K562 (cell line): ENCODE measurements around the gene ACTL8. TPM values are rescaled to one million over a fixed set of nuclear protein-coding genes. Genes with fewer than 3 reads are reported as not detected.
A peak's percentile ranks its signal among the peaks of the same experiment; 100 is the strongest.

Experiments
- ATAC-seq: fragments of 200-7000 bp; cut with Tn5 transposase; 3 replicates; pipeline ENCODE4 v1.9.1; 2020; ENCODE audit warnings: moderate library complexity
- BruUV-seq: library from RNA; stranded (reverse); fragments of 400-500 nt; replicated peaks from 2 replicates; lab custom pipeline; 2021; lab: Mats Ljungman, UMichigan
- CTCF ChIA-PET: fragments of 300-600 bp; formaldehyde crosslinking; extraction: SDS; loops from one replicate; lab custom pipeline; 2021; ENCODE audit warnings: low intra/inter-chr PET ratio; lab: Yijun Ruan, JAX
- POLR2A ChIA-PET: fragments of 300-600, 350-650 bp; sonication (Branson Sonifier 250); formaldehyde crosslinking; extraction: SDS; loops from one replicate; lab custom pipeline; 2021; ENCODE audit warnings: antibody characterized with exemption, inconsistent platforms; lab: Yijun Ruan, JAX
- DNase-seq, 4 experiments: peaks; one replicate each; pipeline versions ENCODE4 v3.0.0 to v3.0.0-alpha.2; 2011 to 2018; ENCODE audit warnings: low spot score in 3 of 4, mixed read lengths in 3 of 4; ENCODE audit errors: extremely low read depth in 1 of 4
- FAIRE-seq: peaks from 2 replicates; lab custom pipeline; 2011; peaks lifted over from hg19 to GRCh38; lab: Jason Lieb, UNC
- H2AFZ ChIP-seq: 2 replicates; pipeline ENCODE4 v1.6.0; 2011; ENCODE audit warnings: low read depth, low read length, control low read depth, inconsistent platforms
- H3K27ac ChIP-seq: fragments of 200-600 bp; 3 replicates; pipeline ENCODE4 v1.8.0; 2011; ENCODE audit warnings: low read depth, mild to moderate bottlenecking, control low read depth, inconsistent platforms, low read length, moderate library complexity, mixed read lengths; ENCODE audit errors: extremely low read depth
- H3K27me3 ChIP-seq, 2 experiments: fragments of 300-600 bp in 1 of 2; 2 replicates in 1 of 2; 3 replicates in 1 of 2; pipeline versions ENCODE4 v1.6.0 to v1.8.0; 2011; ENCODE audit warnings: inconsistent platforms in 2 of 2, low read length in 2 of 2, mild to moderate bottlenecking in 1 of 2, mixed read lengths in 1 of 2, moderate library complexity in 1 of 2; ENCODE audit not compliant: control insufficient read depth in 2 of 2, insufficient read depth in 2 of 2
- H3K36me3 ChIP-seq: fragments of 300-600 bp; 3 replicates; pipeline ENCODE4 v1.8.0; 2011; ENCODE audit warnings: mild to moderate bottlenecking, low read length, inconsistent platforms; ENCODE audit not compliant: control insufficient read depth, insufficient read depth
- H3K4me1 ChIP-seq, 2 experiments: fragments of 200-600 bp in 1 of 2; replicated peaks in 1 of 2; 2 replicates in 1 of 2; 3 replicates in 1 of 2; pipeline versions ENCODE4 v1.5.1 to v1.8.0; 2011; ENCODE audit warnings: inconsistent platforms in 2 of 2, low read length in 2 of 2, mild to moderate bottlenecking in 1 of 2, mixed read lengths in 1 of 2, moderate library complexity in 1 of 2; ENCODE audit not compliant: control insufficient read depth in 2 of 2, insufficient read depth in 2 of 2
- H3K4me2 ChIP-seq: 2 replicates; pipeline ENCODE4 v1.6.1; 2011; ENCODE audit warnings: low read length, control low read depth, inconsistent platforms, mixed read lengths; ENCODE audit not compliant: insufficient read depth
- H3K4me3 ChIP-seq: fragments of 200-600 bp; sonication (generic), shearing (Covaris generic); 2 replicates; pipeline ENCODE4 v1.5.1; 2016; ENCODE audit warnings: control low read depth, inconsistent platforms
- H3K79me2 ChIP-seq: fragments of 200-600 bp; 3 replicates; pipeline ENCODE4 v1.8.0; 2011; ENCODE audit warnings: low read length, inconsistent platforms; ENCODE audit not compliant: control insufficient read depth, insufficient read depth
- H3K9ac ChIP-seq, 2 experiments: 2 replicates each; pipeline versions ENCODE4 v1.6.0 to v1.6.1; 2011; ENCODE audit warnings: low read depth in 2 of 2, low read length in 2 of 2, control low read depth in 1 of 2, inconsistent platforms in 1 of 2, mild to moderate bottlenecking in 1 of 2, mixed read lengths in 1 of 2; ENCODE audit not compliant: insufficient read depth in 1 of 2
- H3K9me1 ChIP-seq: one replicate; pipeline ENCODE4 v1.6.0; 2011; ENCODE audit warnings: inconsistent platforms, mild to moderate bottlenecking, low read length, moderate library complexity; ENCODE audit not compliant: control insufficient read depth, insufficient read depth
- H3K9me3 ChIP-seq: replicated peaks from 2 replicates; pipeline ENCODE4 v1.5.1; 2011; ENCODE audit warnings: low read depth, low read length, inconsistent platforms; ENCODE audit not compliant: control insufficient read depth, insufficient read depth
- H4K20me1 ChIP-seq: replicated peaks from 2 replicates; pipeline ENCODE4 v1.6.1; 2011; ENCODE audit warnings: low read length, inconsistent platforms, mixed read lengths; ENCODE audit not compliant: control insufficient read depth, insufficient read depth
- CEBPZ ChIP-seq: fragments of 150-350 bp; IDR thresholded peaks from 2 replicates; pipeline ENCODE4 v1.6.1; 2014; ENCODE audit warnings: low read depth, mild to moderate bottlenecking, low read length, borderline replicate concordance
- CTBP1 ChIP-seq: fragments of 450-650 bp; IDR thresholded peaks from 2 replicates; pipeline ENCODE4 v1.6.1; 2016; ENCODE audit warnings: borderline replicate concordance
- GATAD2A ChIP-seq: fragments of 450-650 bp; IDR thresholded peaks from 2 replicates; pipeline ENCODE4 v1.6.1; 2017
- IFI16 ChIP-seq: fragments of 250-450 bp; sonication (Bioruptor Pico); IDR thresholded peaks from 2 replicates; pipeline ENCODE4 v2.1.2; 2022; ENCODE audit warnings: mild to moderate bottlenecking, inconsistent platforms
- KLF10 ChIP-seq: fragments of 250-450 bp; sonication (Bioruptor Pico); IDR thresholded peaks from 2 replicates; pipeline ENCODE4 v1.6.1; 2021; ENCODE audit warnings: matching md5 sums
- MCM5 ChIP-seq: fragments of 450-650 bp; IDR thresholded peaks from 2 replicates; pipeline ENCODE4 v1.6.1; 2016; ENCODE audit warnings: low read depth
- MTA1 ChIP-seq: fragments of 450-650 bp; IDR thresholded peaks from 2 replicates; pipeline ENCODE4 v1.6.1; 2017; ENCODE audit warnings: borderline replicate concordance
- NCOR1 ChIP-seq: fragments of 450-650 bp; IDR thresholded peaks from 2 replicates; pipeline ENCODE4 v1.6.1; 2016; ENCODE audit warnings: mild to moderate bottlenecking, moderate library complexity
- NR2C1 ChIP-seq, 2 experiments: fragments of 450-650 bp; IDR thresholded peaks; 2 replicates each; pipeline ENCODE4 v1.6.1; 2017; ENCODE audit warnings: mild to moderate bottlenecking in 2 of 2, antibody characterized with exemption in 1 of 2, inconsistent platforms in 1 of 2, missing compliant biosample characterization in 1 of 2, missing genetic modification characterization in 1 of 2
- PHB2 ChIP-seq: fragments of 450-650 bp; IDR thresholded peaks from 2 replicates; pipeline ENCODE4 v1.6.1; 2017; ENCODE audit warnings: low read depth
- SAP30 ChIP-seq: fragments of 200-600 bp; sonication (generic); IDR thresholded peaks from 2 replicates; pipeline ENCODE4 v1.6.1; 2012; ENCODE audit warnings: borderline replicate concordance, low read depth, mild to moderate bottlenecking, moderate library complexity, low read length, control low read depth, inconsistent platforms; ENCODE audit not compliant: insufficient read depth, poor library complexity, severe bottlenecking
- TFAM ChIP-seq: fragments of 250-450 bp; sonication (Bioruptor Pico); conservative IDR thresholded peaks from 2 replicates; pipeline ENCODE4 v1.5.0; 2021; ENCODE audit warnings: mild to moderate bottlenecking, moderate library complexity
- ZFP36 ChIP-seq: fragments of 150-350 bp; IDR thresholded peaks from 2 replicates; pipeline ENCODE4 v1.6.1; 2018; ENCODE audit warnings: low read length, low read depth; ENCODE audit not compliant: partially characterized antibody
- ZNF134 ChIP-seq: fragments of 250-450 bp; sonication (Bioruptor Pico); conservative IDR thresholded peaks from 2 replicates; pipeline ENCODE4 v1.4.0; 2020
- ZNF239 ChIP-seq: fragments of 250-450 bp; sonication (Bioruptor Pico); IDR thresholded peaks from 2 replicates; pipeline ENCODE4 v1.4.0; 2020; ENCODE audit warnings: mild to moderate bottlenecking
- ZNF785 ChIP-seq: fragments of 250-450 bp; sonication (Bioruptor Pico); IDR thresholded peaks from 2 replicates; pipeline ENCODE4 v1.4.0; 2020; ENCODE audit warnings: mild to moderate bottlenecking
- WGBS: fragments of 100-300 bp; shearing (Covaris generic); methylation state at CpG from one replicate; pipeline ENCODE4 v1.1.6; 2016; ENCODE audit warnings: low coverage, mixed read lengths; ENCODE audit not compliant: insufficient coverage; ENCODE audit errors: missing lambda C conversion rate; 5-methylcytosine and 5-hydroxymethylcytosine counted together
- in situ Hi-C: fragments of 300-500 bp; cut with MboI; formaldehyde crosslinking; loops from 4 replicates; pipeline ENCODE4 v1.15.0; 2018; ENCODE audit warnings: inconsistent platforms, mixed read lengths
- intact Hi-C: fragments of 100-400 bp; cut with micrococcal nuclease; formaldehyde crosslinking; loops from 2 replicates; pipeline ENCODE4 v1.14.2; 2022
- polyA plus RNA-seq, 8 experiments: library from polyadenylated mRNA; depleted of rRNA in 4 of 8; stranded (reverse) in 5 of 8; unstranded in 3 of 8; fragments of >200 nt; fragmentation: Nextera tagmentation in 2 of 8; fragmentation: Illumina TruSeq in 1 of 8; extraction: Ambion mirVana in 2 of 8; extraction: Trizol in 1 of 8; gene quantifications; 2 replicates each; pipeline versions ENCODE4 v1.2.1 to v1.2.3, GENCODE V29; 2011 to 2014; ENCODE audit warnings: inconsistent platforms in 1 of 8, missing spikeins in 1 of 8
- total RNA-seq, 7 experiments: library from RNA; depleted of rRNA in 6 of 7; stranded (reverse); fragments of >200 nt in 6 of 7; fragmentation: Illumina TruSeq in 2 of 7; extraction: Trizol in 2 of 7; gene quantifications; 2 replicates each; pipeline versions ENCODE4 v1.2.1 to v1.2.3, GENCODE V29; 2011 to 2021; ENCODE audit warnings: low replicate concordance in 1 of 7

ACTL8 gene
- total and polyA plus RNA-seq, 9 of the 15 experiments (the other 6 are each of a cell fraction or from before 2014, with no cell fraction given) = 0.30 to 3.3 (median 1.6) TPM

GRCh38 chr1:17735348-17735747 is 19.8 kb upstream of the ACTL8 start:
- Histone ChIP-seq H3K9ac (no peak overlapping the region), H3K9me1 (no peaks in the 10 kb centered on the region), H3K4me3 (no peak overlapping the region), H3K79me2 (no peaks in the 10 kb centered on the region), H4K20me1 (peaks cover 3% of the 10 kb centered on the region; the same call in 1 of the 2 replicates), H3K27me3 (peaks cover 22 to 46% of the 10 kb centered on the region in 2 experiments), H3K9me3 (no peaks in the 10 kb centered on the region), H3K27ac (no peak overlapping the region), H2AFZ (no peak overlapping the region), H3K4me2 (no peak overlapping the region), H3K4me1 (no peaks in the 10 kb centered on the region), H3K36me3 (no peaks in the 10 kb centered on the region)
- ChIA-PET POLR2A (no interaction called here), CTCF (no interaction called here)
- TF ChIP-seq NCOR1 (no peak), ZFP36 (peak; percentile 88)
- DNase-seq = no peak
- no peak for FAIRE-seq
- intact Hi-C loops (no loop called here), in situ Hi-C loops (no loop called here)
- WGBS = 0% methylated on average over 2 of the region's 2 CpGs
- BruUV-seq = no TSS peak
- ATAC-seq = no peak

GRCh38 chr1:17735793-17736192 is 19.3 kb upstream of the ACTL8 start:
- no peak for FAIRE-seq
- ATAC-seq = no peak
- Histone ChIP-seq H3K36me3 (no peaks in the 10 kb centered on the region), H3K4me3 (no peak overlapping the region), H4K20me1 (peaks cover 3% of the 10 kb centered on the region; the same call in 1 of the 2 replicates), H3K4me2 (no peak overlapping the region), H3K27ac (no peak overlapping the region), H3K27me3 (peaks cover 20 to 48% of the 10 kb centered on the region in 2 experiments), H3K9me1 (no peaks in the 10 kb centered on the region), H3K9me3 (no peaks in the 10 kb centered on the region), H3K79me2 (no peaks in the 10 kb centered on the region), H3K4me1 (no peaks in the 10 kb centered on the region), H3K9ac (no peak overlapping the region), H2AFZ (no peak overlapping the region)
- intact Hi-C loops (no loop called here), in situ Hi-C loops (no loop called here)
- WGBS = 2% methylated on average over 7 of the region's 7 CpGs
- POLR2A ChIA-PET = no interaction called here
- BruUV-seq = no TSS peak
- DNase-seq = no peak
- CTCF ChIA-PET = no interaction called here
- TF ChIP-seq CEBPZ (no peak), TFAM (no peak), IFI16 (no peak), ZNF785 (CRISPR knock-in tag) (no peak), ZNF134 (CRISPR knock-in tag) (no peak), MTA1 (no peak), SAP30 (no peak), PHB2 (no peak), ZNF239 (no peak), GATAD2A (no peak), KLF10 (no peak), NR2C1 (IDR thresholded peaks at IDR 0.05) (no peak), NR2C1 (tag; IDR thresholded peaks at IDR 0.05) (no peak), MCM5 (no peak), CTBP1 (no peak)
